ENCODE measurements around the gene RIGI.
"Not testable (repeated sequence)": the region's sequence is repeated elsewhere in the genome, so short reads cannot be mapped to it uniquely, and the experiment has no call there.

The RIGI gene

DNA sequence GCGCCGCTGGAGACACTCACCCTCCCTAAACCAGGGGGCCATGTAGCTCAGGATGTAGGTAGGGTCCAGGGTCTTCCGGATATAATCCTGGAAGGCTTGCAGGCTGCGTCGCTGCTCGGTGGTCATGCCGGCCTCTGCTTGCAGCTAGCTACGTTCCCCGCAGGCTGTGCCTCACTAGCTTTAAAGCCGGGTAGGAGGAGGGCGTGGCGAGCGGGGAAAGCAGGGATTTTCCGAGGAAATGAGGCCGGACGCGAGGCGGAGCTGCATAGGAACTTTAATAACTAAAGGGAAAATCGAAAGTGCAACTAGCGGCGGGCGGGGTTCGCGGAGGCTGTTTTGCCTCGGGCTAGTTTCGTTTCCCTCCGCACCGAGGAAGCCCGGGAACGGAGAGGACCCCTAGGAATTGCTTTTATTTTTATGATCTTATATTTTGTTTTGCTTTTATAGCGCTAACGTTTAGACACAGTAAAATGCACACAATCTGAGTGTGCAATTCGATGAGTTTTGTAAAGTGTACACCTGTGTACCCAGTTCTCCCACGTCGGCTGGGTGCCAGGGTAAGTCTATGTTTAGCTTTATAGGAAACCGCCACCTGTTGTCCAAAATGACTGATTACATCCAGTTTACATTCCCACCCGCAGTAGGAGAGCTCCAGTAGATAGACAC lies at the start of gene RIGI:
TSS of gene RIGI (minus strand) at position 156 of the 666 bp plus-strand sequence. CDS start at position 126, 30 bp downstream.
- peak; percentile 72 for DNase-seq

DNA sequence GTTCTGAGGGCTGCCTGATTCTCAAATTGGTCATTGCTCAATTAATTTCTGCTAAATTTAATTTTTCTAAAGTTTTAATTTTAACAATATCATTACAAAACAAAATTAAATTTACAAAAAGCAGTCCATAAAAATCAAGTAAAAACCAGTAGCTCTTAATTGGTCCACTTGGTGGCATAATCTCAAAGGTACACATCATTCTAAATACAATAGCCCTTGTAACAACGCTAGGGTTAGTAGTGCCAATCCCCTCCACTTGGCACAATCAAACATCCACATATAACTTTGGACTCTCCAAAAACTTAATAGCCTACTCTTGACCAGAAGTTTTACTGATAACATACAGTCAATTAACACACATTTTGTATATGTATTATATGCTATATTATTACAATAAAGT lies 48.9 kb upstream of the RIGI start:
- no peak for DNase-seq

DNA sequence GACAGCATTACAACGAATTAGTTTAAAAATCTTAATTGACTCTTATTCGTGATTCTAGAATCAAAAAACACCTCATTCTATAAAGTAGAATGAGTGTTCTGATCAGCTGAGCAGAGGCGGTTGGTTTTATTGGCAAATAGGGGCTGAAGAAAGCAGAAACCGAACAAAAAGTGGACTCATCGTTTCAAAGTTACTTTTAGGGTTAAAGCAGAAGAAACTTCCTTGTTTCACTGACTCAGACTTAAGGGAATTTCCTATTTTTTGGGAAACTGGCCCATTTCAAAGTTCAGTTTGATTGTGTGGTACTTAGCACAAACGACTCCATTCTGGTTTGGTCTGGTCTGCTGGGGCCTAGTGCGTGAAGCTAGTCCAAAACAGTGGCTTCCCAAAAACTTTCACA lies 47.8 kb upstream of the RIGI start:
- no peak for DNase-seq

DNA sequence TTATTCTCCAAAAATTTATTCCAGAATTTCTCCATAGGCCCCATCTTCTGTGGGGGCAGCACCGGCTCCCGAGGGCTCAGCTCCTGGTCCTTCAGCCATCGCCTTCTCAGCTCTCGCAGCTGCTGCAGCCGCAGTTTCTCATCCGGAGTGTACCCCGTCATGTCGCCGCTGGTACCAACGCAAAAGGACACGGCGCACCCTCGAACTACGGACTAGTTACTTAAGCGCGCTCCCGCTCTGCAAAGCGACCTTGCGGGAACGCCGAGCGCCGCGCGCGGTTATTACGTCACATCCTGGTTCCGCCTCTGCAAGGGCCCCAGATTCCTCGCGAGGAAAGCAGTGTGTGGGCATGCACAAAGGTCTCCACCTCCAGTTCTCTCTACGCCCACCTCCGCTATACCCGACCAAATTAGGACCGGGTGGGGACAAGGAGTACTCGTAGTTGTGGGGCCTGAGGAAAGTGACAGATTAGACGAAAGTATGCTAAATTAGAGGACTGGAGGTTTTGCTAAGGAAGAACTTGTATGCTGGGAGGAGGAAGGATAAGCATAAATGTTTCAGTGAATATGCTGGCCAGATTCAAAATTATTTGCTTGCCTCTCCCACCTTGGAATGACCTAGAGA lies 47.0 kb upstream of the RIGI start, which contains the start of gene NDUFB6:
TSS of gene NDUFB6 (minus strand) at position 260 of the 624 bp plus-strand sequence. CDS start at position 161, 99 bp downstream.
- DNase-seq, result peak; percentile 76

DNA sequence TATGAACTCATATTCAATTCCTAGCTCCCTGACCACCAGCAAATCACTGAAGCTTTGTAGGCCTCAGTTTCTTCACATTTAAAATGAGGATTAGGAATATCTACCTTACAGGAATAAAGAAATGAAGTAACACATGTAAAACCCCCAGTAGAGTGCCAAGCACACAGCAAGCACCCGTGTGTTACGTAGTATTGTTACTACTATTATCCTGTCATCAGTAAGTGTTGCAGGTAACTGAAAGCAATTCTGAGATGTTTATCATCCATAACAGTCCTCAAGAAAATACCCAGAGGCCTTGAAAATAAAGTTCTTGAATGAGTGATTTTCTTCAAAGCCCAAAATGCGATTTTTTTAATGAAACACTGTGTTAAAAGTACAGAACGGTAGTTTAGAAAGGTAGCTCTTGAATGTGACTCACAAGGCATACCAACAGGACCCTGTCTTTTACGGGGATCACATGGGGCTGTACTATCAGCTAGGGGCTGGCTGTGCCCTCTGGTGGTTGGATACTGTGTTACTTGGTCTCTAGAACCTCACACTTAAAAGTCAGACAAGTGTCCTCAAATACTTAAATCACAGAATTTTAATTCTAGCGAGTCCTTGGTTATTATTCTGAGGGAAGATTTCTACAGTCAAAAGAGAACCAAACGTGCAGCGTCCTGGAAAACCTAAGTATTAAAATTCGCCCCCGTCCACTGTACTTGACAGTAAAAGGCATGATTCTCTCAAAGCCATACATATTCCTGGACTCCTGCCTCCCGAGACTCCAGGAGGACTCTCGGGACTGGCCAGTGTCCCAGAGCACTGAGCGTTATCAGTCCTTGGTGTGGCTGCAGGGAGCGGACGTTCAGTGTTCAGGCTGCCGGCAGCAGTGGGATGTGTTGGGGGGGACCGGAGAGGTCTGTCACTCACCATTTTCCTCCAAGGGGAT lies 46.2 kb upstream of the RIGI start:
- no peak for DNase-seq

DNA sequence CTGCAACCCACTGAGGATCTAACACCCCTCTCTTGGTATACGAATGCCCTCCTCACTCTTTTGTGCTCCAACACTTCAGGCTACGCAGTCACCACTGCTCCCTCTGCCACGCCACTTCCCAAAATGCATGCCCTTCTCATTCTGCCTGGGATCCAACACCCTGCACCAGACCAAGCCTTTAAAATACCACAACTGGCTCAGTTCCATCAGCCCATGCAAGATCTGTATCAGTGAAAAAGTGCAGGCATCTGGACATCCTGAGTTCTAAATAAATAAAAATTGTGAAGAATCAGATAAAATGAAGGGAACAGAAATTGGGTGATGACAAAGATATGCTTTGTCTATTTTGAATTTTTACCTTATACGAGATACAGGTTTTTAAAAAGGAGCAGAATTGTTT lies 44.3 kb upstream of the RIGI start:
- DNase-seq, result no peak

DNA sequence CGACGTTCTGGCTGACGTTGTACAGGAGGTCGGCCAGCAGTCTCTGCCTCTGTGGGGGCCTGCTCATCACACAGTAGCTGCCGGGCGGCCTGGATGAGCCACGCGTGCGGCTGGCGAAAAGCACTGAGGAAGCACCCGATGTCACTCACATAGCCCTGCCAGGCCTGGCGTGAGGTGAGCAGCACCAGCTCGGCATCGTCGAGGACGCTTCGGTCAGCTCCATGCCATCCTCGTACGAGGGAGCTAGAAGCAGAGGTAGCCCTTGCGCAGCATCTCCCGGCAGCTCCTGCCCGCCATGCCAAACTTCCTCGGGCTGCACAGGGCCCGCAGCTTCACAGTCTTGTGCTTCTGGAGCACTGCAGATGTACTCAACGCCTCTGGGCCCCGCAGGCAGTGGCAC lies 40.8 kb upstream of the RIGI start:
- DNase-seq, result no peak

DNA sequence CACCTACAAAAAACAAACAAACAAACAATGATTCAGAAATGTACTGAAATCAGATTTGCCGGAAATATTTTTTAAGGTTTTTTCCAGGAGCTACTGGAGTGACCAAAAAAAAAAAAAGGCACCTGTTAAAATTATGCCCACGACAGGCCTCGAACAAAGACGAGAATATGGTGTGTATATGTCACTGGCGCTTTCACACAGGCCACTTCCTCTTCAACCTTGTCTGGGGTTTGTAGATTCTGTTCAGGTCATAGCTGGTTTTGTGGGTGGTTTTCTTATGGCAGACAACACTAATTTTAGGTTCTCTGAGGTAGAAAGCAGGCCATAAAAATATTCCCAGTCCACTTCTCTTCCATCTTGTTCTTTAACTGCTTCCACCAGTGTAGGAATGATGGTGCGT lies 40.0 kb upstream of the RIGI start:
- DNase-seq, result no peak

DNA sequence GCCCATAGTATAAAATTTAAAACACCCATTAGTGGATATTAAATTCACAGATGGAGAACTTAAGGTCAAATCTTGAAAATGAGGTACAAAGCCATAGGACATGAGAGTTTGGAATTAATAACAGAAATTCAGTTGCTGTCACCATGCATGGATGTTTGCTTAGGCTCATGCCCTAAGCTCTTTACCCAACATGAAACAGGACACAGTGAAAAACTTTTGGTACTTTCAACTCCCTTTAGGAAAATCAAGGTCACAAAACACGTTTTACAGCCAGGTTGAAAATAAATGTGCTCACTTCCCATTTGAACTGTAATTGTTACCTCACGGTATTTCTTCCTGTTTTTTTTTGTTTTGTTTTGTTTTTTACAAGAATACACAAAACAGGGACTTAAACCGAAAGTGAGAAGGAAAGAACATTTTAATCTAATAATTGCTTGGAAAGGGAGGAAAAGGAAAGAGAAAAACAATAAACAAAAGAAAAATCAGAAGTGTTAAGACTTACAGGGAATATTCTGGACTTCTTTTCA lies 32.5 kb upstream of the RIGI start:
- DNase-seq, result no peak

DNA sequence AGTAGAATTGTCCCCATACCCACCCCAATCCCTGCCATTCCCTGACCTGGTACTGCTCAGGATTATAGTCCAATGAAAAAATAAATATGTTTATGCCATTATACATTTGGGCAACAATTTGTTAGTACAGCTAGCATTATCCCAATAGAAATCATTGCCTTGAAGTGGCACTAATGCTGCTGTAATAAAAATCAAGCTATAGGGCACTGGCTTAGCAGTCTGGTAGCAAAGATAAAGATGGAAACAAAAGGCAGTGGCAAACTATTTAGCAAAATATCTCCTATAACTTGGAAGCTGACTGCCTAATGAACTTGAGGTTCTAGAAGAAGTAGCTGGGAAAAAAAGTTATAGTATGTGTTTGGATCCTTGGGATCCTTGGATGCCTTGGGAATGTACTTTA lies 28.6 kb upstream of the RIGI start:
- DNase-seq, result no peak

DNA sequence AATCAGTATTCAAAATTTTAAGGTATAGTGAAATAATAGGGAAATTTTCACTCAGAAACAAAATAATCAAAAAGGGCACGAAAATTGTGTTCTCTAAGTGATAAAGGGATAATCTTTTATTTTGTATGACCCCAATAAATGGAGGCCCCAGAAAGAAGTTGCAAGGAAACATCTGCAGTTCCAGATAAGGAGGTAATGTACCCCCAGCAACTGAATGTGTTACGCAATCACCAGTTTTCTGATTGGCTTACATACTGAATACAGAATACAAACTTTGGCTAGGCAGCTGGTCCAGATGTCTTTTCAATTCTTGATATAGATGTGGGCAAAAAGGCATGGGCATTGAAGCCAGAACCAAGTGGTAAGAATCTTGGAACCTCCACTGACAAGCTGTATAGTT lies 28.1 kb upstream of the RIGI start:
- DNase-seq, result no peak

DNA sequence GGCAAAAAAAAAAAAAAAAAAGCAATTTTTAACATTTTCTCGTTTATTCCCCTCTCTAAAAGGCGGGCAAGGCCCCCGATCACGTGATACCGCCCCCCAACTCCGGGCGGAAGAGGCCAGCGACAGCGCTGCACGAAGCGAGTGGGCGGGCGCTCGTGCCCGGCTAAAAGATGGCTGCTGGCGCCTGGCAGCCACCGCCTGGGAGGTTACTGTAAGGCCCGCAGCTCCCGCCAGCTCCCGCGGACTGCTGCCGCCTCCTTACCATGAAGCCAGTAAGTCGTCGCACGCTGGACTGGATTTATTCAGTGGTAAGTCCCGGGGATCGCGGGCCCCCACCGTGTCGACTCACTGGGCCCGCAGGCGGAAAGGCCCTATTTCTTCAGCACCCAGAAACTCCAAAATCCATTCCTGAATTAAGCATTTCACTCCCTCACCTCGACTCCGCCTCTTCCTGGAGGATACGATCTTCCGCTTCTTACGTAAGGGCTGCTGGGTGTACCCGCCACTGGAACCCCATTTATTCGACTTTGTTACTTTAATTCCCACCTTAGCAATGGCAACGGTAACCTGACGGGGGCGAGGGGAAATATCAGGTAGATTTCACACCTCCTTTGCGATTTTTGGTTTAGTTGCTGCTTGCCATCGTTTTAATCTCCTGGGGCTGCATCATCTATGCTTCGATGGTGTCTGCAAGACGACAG lies 26.3 kb upstream of the RIGI start, which contains the start of the genes SMIM27 and TOPORS:
TSS of gene SMIM27 (plus strand) at position 156 of the 701 bp plus-strand sequence. CDS start at position 264, 108 bp downstream.
TSS of gene TOPORS (minus strand) at position 415 of the 701 bp plus-strand sequence. CDS start at position 265, 150 bp downstream.
- peak; percentile 76 for DNase-seq

DNA sequence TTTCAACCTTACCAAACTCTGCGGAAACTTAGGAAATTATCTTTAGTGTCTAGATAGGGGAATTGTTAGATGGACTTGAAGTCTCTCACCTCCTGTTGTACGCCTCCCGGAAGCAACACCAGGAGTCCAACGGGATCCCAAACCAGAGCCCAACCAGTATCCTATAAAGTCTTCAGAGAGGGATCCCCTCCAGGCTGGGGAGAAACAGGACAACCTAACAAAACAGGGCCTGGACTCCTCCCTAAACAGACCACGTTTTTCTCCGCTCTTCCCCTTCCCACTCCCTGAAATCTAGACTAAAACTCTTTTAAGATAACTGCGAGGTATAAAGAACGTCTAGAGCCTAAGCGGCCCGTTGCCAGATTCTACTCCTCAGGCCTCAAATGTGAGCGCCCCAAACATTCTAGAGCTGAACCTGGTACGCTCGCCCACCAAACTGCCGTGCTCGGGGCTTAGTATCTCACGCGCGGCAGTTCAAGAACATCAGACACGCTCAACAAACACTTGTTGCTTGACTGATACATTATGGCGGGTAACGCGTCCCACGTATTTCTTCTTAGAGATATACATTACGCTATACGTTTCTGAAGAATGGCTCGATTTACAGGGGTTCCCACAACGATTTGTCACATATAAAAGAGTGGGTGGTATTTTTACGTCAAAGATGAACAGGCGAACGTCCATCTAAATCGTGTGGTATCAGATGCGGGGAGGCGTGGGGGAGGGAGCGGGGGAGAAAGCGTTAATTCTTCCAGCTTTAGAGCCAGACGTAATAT lies 25.5 kb upstream of the RIGI start:
- no peak for DNase-seq

DNA sequence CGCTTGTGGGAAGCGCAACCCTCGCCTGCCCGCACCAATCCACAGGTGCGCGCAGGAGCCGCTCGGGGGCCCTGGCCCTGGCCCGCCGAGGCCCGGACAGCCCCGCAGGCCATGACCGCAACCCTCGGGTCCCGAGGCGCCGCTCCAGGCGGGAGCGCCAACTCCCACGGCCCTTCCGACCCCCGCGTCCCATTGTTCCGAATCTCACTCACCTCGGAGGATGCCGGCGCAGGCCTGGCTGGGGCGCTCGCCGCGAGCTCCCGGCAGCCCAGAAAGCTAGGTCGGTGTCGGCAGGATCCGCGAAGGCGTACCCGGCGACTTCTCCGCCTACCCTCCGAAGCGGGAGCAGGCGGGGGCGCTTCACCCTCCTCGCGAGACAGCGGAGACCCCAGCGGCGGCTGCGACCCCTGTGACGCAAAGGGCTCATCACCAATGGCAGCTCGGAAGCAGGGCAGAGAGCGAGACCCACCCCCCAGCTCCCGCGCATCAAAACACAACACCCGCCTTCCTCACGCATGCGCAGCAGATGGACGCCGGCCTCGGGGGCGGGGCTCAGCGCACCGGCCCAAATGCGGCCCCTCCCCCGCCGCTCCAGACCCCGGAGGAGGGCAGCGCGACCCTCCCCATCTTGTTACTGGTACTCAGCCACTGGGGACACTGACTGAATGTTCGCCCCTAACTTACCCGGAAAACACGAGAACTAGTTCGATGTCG lies 24.7 kb upstream of the RIGI start:
- DNase-seq, result peak; percentile 36

DNA sequence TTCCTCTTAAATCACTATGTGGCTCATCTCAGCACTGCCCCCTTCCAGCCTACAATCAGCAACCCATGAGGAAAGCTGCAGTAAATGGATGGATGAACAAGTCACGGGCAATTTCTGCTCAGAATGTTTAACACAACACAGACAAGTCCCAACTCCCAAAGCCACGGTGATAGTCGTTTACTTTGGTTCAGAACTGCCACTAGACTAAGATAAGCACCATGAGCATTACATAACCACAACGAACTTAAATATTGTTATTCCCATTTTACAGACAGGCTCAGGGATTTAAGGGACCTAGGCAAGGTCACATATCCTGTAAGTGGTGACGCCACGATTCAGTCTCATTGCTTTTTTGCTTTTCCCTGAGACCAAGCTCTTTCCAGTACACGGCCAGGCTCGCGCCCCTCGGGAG lies 24.2 kb upstream of the RIGI start:
- DNase-seq, result no peak

DNA sequence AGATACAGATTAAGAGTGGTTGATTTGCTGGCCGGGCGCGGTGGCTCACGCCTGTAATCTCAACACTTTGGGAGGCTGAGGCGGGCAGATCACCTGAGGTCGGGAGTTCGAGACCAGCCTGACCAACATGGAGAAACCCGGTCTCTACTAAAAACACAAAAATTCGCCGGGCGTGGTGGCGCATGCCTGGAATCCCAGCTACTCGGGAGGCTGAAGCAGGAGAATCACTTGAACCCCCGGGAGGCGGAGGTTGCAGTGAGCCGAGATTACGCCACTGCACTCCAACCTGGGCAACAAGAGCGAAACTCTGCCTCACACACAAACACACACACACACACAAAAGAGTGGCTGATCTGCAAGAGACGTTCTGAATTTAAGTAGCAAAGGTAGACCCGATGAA lies 22.2 kb upstream of the RIGI start:
- not testable (repeated sequence) for DNase-seq

DNA sequence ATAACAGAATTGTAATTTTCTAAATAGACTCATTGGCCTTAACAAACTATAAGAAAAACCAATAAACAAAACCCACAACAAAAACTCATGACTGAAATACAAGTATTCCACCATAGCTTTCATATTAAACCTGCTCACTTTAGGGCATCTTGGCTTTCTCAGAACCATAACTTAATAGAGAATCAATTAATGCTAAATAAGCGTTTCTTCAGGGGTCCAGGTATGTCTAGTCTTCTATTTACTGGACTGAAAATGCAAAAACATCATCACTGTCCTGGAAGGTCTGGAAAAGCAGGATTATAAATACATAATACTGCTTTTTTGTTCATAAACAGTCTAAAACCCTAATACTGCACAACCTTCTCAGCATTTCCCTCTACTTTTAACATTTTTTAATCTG lies 19.9 kb upstream of the RIGI start:
- DNase-seq, result no peak

DNA sequence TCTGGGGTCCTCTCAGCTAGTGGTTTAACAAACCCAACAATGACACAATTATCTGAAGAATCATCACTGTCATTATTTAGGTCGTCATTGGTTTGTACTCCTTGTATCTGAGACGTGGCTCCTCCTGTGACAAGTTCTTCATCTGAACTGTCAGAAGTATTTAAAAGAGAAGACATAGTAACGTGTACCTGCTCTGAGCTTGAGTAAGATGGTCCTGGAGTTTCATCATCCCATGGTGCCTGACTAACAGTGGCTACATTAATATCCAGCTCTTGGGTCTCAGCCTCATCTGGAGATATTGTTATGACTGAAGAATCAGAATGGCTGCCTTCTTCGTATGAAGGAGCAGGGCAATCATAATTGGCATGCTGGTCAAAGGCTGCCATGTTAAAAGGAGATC lies 17.1 kb upstream of the RIGI start:
- no peak for DNase-seq

DNA sequence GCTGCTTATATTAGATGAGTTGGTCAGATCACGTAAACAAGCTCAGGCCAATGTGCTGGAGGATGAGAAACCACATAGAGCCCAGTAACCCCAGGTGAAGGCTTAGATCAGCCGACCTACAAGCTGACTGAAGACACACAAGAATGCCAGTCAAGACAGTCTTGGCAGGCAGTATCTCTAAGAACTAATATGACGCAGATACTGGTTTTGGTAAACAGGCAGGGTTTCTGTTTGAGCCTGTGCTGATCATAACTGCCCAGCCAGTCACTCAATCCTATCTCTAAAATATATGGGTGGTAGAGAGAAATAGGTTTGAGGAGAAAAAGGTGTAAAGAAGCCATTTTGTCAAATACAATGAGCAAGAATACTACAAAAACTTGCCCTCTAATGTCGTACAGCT lies 7.8 kb upstream of the RIGI start:
- DNase-seq, result no peak

DNA sequence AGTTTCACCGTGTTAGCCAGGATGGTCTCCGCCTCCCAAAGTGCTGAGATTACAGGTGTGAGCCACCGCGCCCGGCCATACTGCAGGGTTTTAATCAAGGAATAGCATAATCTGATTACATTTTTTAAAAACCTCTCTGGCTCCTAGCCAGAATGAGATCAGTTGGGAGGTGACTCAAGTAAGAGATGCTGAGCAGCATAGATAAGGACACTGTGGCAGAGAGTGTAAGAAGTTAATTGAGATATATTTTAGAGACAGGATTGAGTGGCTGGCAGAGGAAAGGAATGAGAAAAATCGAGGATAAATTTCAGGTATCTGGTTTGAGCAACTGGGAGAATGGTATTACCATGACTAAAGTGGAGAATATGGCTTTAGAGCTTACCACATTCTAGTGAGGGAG lies 7.3 kb upstream of the RIGI start:
- no peak for DNase-seq

DNA sequence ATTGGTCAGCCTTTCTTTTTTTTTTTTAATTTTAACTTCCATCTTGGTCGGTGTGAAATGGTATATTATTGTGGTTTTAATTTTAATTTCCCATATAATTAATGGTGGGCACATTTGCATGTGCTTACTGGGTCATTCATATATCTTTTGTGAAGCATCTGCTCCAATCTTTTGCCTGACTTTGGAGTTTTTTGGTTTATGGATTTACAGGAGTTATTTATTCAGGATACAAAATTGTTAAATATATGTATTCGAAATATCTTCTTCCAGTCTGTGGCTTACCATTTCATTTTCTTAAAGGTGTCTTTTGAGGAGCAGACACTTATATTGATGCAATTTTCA lies 682 bp upstream of the RIGI start:
- DNase-seq, result no peak

All from NCI-H2107 (cell line).